Muscle of leg (tissue), 11 donors: ENCODE measurements around the gene RGS12. TPM values are rescaled to one million over a fixed set of nuclear protein-coding genes. Genes with fewer than 3 reads are reported as not detected.

Experiments used
- DNase-seq: peaks from one replicate; pipeline ENCODE4 v3.0.0; 2013
- H3K27ac ChIP-seq: one replicate; pipeline ENCODE4 v1.5.1; 2013; ENCODE audit warnings: mild to moderate bottlenecking, low read length, control low read depth
- H3K27me3 ChIP-seq: one replicate; pipeline ENCODE4 v1.6.1; 2013; ENCODE audit warnings: low read length; ENCODE audit not compliant: control insufficient read depth, insufficient read depth
- H3K36me3 ChIP-seq: one replicate; pipeline ENCODE4 v1.6.1; 2013; ENCODE audit warnings: low read length; ENCODE audit not compliant: control insufficient read depth, insufficient read depth
- H3K4me1 ChIP-seq: one replicate; pipeline ENCODE4 v1.6.1; 2013; ENCODE audit warnings: low read length; ENCODE audit not compliant: control insufficient read depth, insufficient read depth
- H3K4me3 ChIP-seq: one replicate; pipeline ENCODE4 v1.5.1; 2013; ENCODE audit warnings: low read length, control low read depth
- H3K9me3 ChIP-seq: replicated peaks from 2 replicates; pipeline ENCODE4 v1.6.1; 2013; ENCODE audit warnings: low read depth, low read length; ENCODE audit not compliant: control insufficient read depth
- WGBS: methylation state at CpG from one replicate; pipeline ENCODE4 v1.1.5; 2013; ENCODE audit warnings: missing lambda C conversion rate; ENCODE audit not compliant: insufficient coverage; 5-methylcytosine and 5-hydroxymethylcytosine counted together
- polyA plus RNA-seq, 8 donors: library from polyadenylated mRNA; unstranded; fragments of 120-200 nt; gene quantifications; one replicate each; pipeline versions ENCODE4 v1.2.1 to v1.2.3, GENCODE V29; 2013; ENCODE audit warnings: inconsistent platforms in 1 of 8, low replicate concordance in 1 of 8; ENCODE audit not compliant: insufficient read length in 8 of 8, insufficient read depth in 1 of 8
- total RNA-seq: library from RNA; stranded (reverse); fragments of 120-200 nt; gene quantifications from one replicate; pipeline ENCODE4 v1.2.4, GENCODE V29; 2013

RGS12 gene
- total and polyA plus RNA-seq, 9 donors = 25.2 to 49.2 (median 34.6) TPM

DNA sequence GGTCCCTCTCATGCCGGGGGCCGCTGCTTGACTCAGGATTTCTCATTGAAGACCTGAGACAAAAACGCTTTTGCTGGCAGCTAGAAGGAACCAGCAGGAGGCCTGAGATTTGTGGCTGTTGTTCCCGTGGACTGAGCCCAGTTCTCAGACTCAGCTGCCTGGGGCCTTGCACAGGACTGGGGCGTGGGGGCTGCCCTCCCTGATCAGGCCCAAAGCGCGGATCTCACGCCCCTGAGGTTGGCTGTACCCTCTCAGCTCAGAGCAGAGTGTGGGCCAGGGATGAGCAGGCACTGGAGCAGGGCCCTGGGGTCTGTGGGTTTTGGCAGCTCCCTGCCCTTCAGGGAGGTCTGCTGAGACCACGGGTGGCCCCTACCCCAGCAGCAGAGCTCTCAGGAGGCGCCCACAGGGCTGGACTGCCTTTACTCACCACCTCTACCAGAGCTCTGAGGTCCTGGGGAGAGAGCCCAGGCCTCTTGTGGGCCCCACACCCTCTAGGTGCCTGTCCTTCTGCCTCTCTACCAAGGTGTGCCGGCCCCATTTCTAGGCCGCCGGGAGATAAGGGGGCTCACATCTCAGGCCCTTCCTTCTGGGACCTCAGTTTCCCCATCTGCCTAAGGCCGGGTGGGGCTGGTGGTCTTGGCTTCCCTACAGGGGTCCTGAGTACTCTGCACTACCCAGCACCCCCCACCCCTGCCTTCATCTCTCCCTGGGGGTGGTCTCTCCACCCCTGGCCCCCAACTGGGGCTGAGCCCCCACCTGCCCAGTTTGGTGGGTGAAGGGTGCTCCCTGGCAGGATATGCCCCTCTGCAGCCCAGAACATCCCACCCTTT is 38.3 kb upstream of the RGS12 start:
- 79% methylated on average over 13 of the region's 14 CpGs for WGBS
- H3K9me3 ChIP-seq = no peaks in the 10 kb centered on the region
- H3K27me3 ChIP-seq = no peaks in the 10 kb centered on the region
- H3K36me3 ChIP-seq = peaks cover 5% of the 10 kb centered on the region
- H3K4me1 ChIP-seq = peaks cover 20% of the 10 kb centered on the region
- DNase-seq = no peak
- no peak overlapping the region for H3K27ac ChIP-seq
- H3K4me3 ChIP-seq = no peak overlapping the region

DNA sequence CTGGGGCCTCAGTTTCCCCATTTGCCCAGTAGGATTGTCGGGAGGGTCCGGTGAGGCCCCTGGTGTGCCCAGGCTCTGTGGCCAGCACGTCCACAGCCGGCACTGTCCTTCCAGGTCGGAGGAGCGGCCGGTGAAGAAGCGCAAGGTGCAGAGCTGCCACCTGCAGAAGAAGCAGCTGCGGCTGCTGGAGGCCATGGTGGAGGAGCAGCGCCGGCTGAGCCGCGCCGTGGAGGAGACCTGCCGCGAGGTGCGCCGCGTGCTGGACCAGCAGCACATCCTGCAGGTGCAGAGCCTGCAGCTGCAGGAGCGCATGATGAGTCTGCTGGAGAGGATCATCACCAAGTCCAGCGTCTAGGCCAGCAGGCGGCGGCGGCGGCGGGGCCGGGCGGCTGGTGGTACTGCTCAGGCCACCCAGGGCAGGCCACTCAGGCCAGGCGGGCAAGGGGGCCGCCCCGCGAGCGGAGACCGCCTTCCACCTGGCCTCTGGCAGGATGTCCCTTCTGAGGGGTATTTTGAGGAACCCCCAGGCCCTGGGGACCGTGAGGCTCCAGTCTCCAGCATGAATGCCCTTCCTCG is 37.1 kb upstream of the RGS12 start:
- no peaks in the 10 kb centered on the region for H3K27me3 ChIP-seq
- DNase-seq = no peak
- WGBS = 91% methylated on average over 30 of the region's 36 CpGs
- H3K36me3 ChIP-seq = peaks cover 5% of the 10 kb centered on the region
- H3K27ac ChIP-seq = no peak overlapping the region
- no peak overlapping the region for H3K4me3 ChIP-seq
- peaks cover 20% of the 10 kb centered on the region for H3K4me1 ChIP-seq
- no peaks in the 10 kb centered on the region for H3K9me3 ChIP-seq

DNA sequence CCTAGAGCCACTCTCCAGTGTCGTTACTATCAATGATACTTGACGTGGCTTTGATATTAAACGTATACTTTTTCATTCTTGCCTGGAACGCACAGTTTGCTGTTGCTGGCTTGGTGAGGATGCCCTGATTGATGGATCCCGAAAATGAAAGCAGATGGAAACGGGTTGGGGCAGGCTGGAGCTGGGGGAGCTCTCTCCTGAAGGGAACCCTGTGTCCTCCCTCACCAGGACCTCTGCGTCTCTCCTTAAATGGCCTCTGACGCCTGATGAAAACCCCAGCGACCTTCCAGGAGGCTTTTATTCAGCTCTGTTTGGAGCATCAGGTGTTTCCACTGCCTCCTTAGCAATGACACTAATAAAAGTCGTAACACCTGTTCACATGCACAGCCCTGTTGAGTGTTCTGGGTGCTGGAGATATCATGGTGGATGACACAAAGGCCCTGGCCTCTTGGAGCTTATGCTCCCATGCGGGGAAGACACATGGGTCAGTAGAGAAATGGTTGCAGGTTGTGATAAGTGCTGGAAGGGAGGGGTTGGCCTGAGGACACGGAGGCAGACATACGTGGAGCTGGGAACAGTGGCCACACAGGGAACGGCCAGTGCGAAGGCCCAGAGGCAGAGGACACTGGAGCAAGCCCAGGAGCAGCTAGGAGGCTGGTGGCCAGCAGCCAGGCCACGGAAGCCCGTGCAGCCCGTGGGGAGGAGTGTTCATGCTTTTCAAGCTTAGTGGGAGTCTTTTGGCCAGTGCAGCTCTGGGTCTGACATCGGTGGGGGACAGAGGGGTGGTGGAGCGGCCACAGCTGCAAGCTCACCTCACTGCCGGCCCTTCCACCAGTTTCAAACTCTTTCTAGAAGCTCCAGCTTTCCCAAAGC is 36.4 kb upstream of the RGS12 start:
- DNase-seq = no peak
- 81% methylated on average over 13 of the region's 21 CpGs for WGBS
- Histone ChIP-seq H3K27me3 (no peaks in the 10 kb centered on the region), H3K36me3 (peaks cover 5% of the 10 kb centered on the region), H3K4me1 (peaks cover 20% of the 10 kb centered on the region), H3K9me3 (no peaks in the 10 kb centered on the region), H3K27ac (peak overlapping the region; percentile 20), H3K4me3 (no peak overlapping the region)

DNA sequence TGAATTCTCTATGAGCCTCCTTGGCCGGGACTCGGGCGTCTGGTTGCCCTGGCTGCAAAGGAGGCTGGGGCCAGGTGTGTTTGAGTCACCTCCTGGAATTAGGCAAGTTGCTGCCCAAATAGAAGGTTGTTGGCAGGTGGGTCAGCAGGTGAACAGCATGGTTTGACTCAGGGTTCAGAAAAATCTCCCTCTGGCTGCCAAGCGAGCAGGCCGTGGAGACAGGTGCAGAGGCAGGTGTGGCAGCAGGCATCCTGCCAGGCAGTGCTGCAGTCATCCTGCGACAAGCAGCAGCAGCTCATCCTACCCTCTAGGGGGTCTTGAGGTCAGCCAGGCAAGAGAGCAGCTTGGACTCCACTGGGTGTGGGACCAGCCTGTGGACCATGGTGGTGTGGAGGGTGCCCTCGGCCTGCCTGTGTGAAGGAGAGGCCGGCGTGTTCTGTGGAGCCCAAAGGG is 35.7 kb upstream of the RGS12 start:
- peaks cover 20% of the 10 kb centered on the region for H3K4me1 ChIP-seq
- no peak overlapping the region for H3K4me3 ChIP-seq
- DNase-seq = no peak
- H3K27me3 ChIP-seq = no peaks in the 10 kb centered on the region
- 77% methylated on average over 5 of the region's 9 CpGs for WGBS
- H3K9me3 ChIP-seq = no peaks in the 10 kb centered on the region
- peak overlapping the region; percentile 71 for H3K27ac ChIP-seq
- peaks cover 5% of the 10 kb centered on the region for H3K36me3 ChIP-seq

DNA sequence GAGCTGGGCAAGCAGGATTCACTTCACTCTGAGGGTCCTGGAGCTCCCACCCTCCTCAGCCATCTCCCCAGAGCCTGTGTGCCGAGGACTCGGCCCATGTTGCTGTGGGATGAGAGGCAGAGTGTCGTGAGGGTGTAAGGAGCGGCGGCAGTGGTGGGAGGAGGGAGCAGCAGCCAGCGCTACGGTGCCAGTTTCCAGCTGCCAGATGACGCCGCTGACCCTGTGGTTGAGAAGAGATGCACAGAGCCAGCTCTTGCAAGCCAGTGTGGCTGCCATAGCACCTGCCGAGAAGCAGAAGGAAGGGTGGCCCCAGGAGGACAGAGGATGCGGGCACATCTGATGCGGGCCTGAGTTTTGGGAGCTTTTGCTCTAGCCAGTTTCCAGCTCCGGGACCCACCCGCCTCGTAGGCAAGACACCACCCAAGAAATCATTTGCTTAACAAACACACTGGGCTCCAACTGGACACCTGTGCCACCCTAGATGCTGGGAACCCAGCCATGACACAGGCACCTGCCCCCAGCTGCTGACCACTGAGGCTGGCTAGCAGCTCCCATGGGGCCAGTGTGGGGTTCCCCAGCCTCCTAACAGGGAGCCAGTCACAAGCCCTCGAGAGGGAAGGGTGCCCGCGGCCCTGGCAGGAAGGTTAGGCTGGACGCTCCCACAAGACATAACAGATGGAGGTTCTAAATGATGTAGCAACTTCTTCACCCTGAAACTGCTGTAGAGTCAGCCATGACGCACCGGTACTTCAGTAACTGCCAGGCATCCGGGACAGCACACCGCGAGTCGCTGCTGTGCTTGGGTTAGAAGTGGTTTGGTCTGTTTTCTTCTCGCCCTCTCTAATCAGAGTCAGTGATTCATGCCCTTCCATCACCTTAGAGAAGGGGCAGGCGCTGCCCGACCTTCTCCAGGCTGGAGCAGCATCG is 35.0 kb upstream of the RGS12 start:
- DNase-seq = no peak
- Histone ChIP-seq H3K9me3 (no peaks in the 10 kb centered on the region), H3K27ac (peak overlapping the region; percentile 71), H3K4me1 (peaks cover 20% of the 10 kb centered on the region), H3K4me3 (no peak overlapping the region), H3K27me3 (no peaks in the 10 kb centered on the region), H3K36me3 (peaks cover 5% of the 10 kb centered on the region)
- 79% methylated on average over 17 of the region's 29 CpGs for WGBS

DNA sequence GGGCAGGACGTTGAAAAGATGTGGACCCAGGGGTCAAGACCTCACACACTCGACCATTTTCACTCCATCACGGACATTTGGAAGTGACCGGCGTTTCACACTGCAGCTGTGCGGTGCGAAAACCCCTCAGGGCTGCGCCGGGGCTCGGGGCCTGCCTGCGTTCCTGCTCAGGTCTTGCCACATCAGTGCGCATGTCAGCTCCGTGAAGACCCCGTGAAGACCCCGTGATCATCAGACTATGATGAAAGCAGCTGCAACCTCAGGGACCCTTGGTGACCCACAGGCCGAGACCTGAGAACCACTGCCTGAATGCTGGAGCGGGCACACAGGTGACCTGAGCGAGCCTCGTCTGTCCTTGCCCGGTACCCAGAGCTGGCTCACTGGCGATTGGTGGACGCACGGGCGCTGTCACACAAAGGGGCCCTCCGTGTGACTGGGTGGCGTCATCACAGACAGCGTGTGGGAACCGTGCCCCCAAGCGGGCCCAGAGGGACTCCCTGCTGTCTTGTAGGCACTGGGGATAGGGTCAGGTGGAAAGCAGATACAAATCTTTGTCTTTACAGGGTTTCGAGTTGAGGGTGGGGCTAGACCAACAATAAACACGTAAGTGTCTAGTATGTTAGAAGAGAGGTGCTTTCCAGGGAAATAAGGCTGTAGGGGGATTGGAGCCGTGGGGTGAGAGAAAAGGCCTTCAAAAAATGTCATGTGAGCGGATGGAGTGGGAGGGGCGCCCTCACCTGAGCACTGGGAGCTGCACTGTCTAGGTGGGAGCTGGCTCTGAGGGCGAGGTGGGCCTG is 31.2 kb upstream of the RGS12 start:
- 86% methylated on average over 35 of the region's 35 CpGs for WGBS
- no peak overlapping the region for H3K4me3 ChIP-seq
- H3K36me3 ChIP-seq = no peaks in the 10 kb centered on the region
- H3K4me1 ChIP-seq = peaks cover 12% of the 10 kb centered on the region
- H3K27ac ChIP-seq = no peak overlapping the region
- no peaks in the 10 kb centered on the region for H3K9me3 ChIP-seq
- no peaks in the 10 kb centered on the region for H3K27me3 ChIP-seq
- DNase-seq = no peak

DNA sequence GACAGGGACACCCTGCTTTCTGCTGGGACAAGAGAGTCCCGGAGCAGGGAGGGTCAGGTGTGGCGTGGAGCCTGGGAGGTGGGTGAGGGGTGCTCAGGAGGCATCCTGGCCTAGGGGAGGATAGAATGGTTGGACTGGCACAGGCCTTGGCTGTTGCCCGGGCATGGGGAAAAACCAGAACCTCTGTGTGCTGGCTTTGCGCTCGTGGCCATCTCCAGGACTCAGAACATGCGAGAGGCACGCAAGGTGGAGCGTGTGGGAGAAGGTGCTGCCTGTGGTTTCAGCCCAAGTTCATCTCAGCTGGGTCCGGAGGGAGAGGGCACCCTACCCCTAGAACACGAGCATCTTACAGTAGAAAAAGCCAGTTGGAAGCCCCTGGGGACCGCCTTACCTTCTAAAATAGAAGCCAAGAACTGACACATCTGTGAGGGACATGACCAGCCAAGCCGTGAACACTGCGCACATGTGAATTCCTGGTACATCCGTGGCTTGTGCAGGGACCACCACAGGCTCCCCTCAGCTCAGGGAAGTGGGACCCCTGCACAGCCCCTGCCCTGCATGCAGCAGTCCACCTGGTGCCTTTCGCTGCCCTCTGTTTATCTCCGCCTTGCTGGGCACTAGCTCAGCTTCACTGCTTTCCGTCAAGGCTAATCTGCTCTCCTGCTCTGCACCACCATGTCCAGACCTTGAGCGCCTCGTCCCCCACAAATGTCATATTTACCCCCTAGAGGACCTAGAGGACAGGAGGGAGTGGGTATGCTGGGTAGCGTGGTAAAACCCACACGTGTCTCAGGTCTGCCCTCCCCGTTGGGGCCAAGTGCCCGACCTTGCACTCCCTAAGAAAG is 30.4 kb upstream of the RGS12 start:
- H3K27ac ChIP-seq = no peak overlapping the region
- no peaks in the 10 kb centered on the region for H3K27me3 ChIP-seq
- H3K9me3 ChIP-seq = no peaks in the 10 kb centered on the region
- 83% methylated on average over 21 of the region's 23 CpGs for WGBS
- H3K36me3 ChIP-seq = no peaks in the 10 kb centered on the region
- DNase-seq = no peak
- H3K4me3 ChIP-seq = no peak overlapping the region
- peaks cover 4% of the 10 kb centered on the region for H3K4me1 ChIP-seq

DNA sequence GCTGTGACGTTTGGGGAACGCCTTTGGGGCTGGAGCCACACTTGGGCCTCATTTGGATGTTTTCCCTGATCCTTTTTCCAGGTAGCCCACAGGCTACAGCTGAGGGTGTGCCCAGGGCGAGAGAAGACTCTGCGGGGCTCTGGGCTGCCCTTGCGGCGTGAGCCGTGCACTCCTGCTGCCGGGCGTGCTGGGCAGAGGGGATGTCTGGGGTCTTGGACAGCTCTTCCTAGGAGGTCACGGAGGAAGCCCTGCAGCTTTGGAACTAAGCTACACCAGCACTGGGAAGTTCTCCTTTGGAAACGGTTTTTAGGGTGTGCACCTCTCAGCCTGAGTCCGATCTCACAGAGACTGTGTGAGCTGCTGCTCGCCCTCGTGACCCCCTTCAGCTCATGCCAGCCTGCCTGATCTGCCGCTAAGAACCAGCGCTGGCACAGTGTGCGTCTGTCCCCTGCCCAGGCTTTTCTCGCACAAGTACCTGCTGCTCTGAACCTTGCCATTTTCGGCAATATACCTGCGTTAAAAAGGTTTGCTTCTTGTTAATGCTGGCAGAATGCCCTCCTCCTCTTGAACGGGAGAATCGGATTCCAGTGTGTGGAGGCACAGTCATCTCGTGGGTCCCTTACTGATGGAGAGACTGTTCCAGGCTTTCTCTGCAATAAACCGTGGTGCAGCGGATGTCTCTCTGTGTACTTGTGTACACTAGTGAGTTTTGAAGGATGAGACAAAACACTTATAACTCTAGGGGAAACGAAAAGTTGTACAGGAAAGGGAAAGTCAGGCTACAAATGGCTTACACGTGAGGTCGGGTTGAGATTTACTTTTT is 29.6 kb upstream of the RGS12 start:
- whole genome bisulfite sequencing = 79% methylated on average over 20 of the region's 28 CpGs
- H3K27ac ChIP-seq = no peak overlapping the region
- H3K36me3 ChIP-seq = no peaks in the 10 kb centered on the region
- peaks cover 3% of the 10 kb centered on the region for H3K4me1 ChIP-seq
- DNase-seq = no peak
- no peak overlapping the region for H3K4me3 ChIP-seq
- no peaks in the 10 kb centered on the region for H3K27me3 ChIP-seq
- no peaks in the 10 kb centered on the region for H3K9me3 ChIP-seq
